GM18870 (cell line): ENCODE data around the gene CHST1.

Experiments used
- ATAC-seq: cut with Tn5 transposase; IDR thresholded peaks from one replicate; pipeline ENCODE4 v1.9.1; 2021; ENCODE audit warnings: moderate library complexity; ENCODE audit not compliant: unreplicated experiment

The CHST1 gene

GRCh38 chr11:45675646-45676045, 10.2 kb upstream of the CHST1 start:
- ATAC-seq = no peak

- ATAC-seq = no peak
Measured at GRCh38 chr11:45674481-45675190, 9.2 kb upstream of the CHST1 start.

- ATAC-seq = no peak
Measured at GRCh38 chr11:45673441-45673840, 8.0 kb upstream of the CHST1 start.

GRCh38 chr11:45672593-45672992, 7.2 kb upstream of the CHST1 start:
- no peak for ATAC-seq

GRCh38 chr11:45671246-45672171, 6.1 kb upstream of the CHST1 start:
- ATAC-seq = no peak

GRCh38 chr11:45670386-45671135, 5.1 kb upstream of the CHST1 start:
- ATAC-seq = no peak

GRCh38 chr11:45669956-45670355, 4.5 kb upstream of the CHST1 start:
- no peak for ATAC-seq

- ATAC-seq = no peak
Measured at GRCh38 chr11:45669146-45669545, 3.7 kb upstream of the CHST1 start.

- no peak for ATAC-seq
Measured at GRCh38 chr11:45667929-45668680, 2.7 kb upstream of the CHST1 start.

GRCh38 chr11:45666648-45667642, 1.5 kb upstream of the CHST1 start:
- ATAC-seq = no peak

GRCh38 chr11:45665933-45666647, 668 bp upstream of the CHST1 start:
- no peak for ATAC-seq

- ATAC-seq = no peak
Measured at GRCh38 chr11:45664376-45665205, 831 bp downstream of the CHST1 start.

- ATAC-seq = no peak
Measured at GRCh38 chr11:45663486-45664375, 1.7 kb downstream of the CHST1 start.

- no peak for ATAC-seq
Measured at GRCh38 chr11:45662665-45663485, 2.5 kb downstream of the CHST1 start.

- ATAC-seq = no peak
Measured at GRCh38 chr11:45662096-45662664, 3.2 kb downstream of the CHST1 start.
